Measurements from ENCODE around the gene DNM1.

DNM1 gene

GRCh38 chr9:128252317-128253139 lies 49.3 kb downstream of the DNM1 start:
- no peak for DNase-seq (ENCODE audit: low read depth)

GRCh38 chr9:128253140-128253990 lies 50.2 kb downstream of the DNM1 start:
- no peak for DNase-seq (ENCODE audit: low read depth)

GRCh38 chr9:128253991-128254346 lies 50.8 kb downstream of the DNM1 start:
- DNase-seq (ENCODE audit: low read depth) = no peak

GRCh38 chr9:128254362-128254761 lies 51.2 kb downstream of the DNM1 start:
- no peak for DNase-seq (ENCODE audit: low read depth)

GRCh38 chr9:128254855-128255759 lies 51.9 kb downstream of the DNM1 start:
- DNase-seq (ENCODE audit: low read depth) = peak; percentile 24

GRCh38 chr9:128257086-128257825 lies 54.1 kb downstream of the DNM1 start:
- DNase-seq (ENCODE audit: low read depth) = no peak

GRCh38 chr9:128257907-128258306 lies 54.7 kb downstream of the DNM1 start:
- DNase-seq (ENCODE audit: low read depth) = no peak

- no peak for DNase-seq (ENCODE audit: low read depth)
Measured at GRCh38 chr9:128258326-128258725, 55.1 kb downstream of the DNM1 start.

GRCh38 chr9:128259156-128259555 lies 56.0 kb downstream of the DNM1 start:
- DNase-seq (ENCODE audit: low read depth) = no peak

- DNase-seq (ENCODE audit: low read depth) = no peak
Measured at GRCh38 chr9:128260340-128260739, 57.2 kb downstream of the DNM1 start.

GRCh38 chr9:128262687-128263086 lies 59.5 kb downstream of the DNM1 start:
- DNase-seq (ENCODE audit: low read depth) = no peak

- no peak for DNase-seq (ENCODE audit: low read depth)
Measured at GRCh38 chr9:128265348-128265847, 62.2 kb downstream of the DNM1 start.

GRCh38 chr9:128266868-128267590 lies 63.9 kb downstream of the DNM1 start:
- no peak for DNase-seq (ENCODE audit: low read depth)

- DNase-seq (ENCODE audit: low read depth) = no peak
Measured at GRCh38 chr9:128271112-128271511, 67.9 kb downstream of the DNM1 start.

- no peak for DNase-seq (ENCODE audit: low read depth)
Measured at GRCh38 chr9:128271512-128271911, 68.3 kb downstream of the DNM1 start.

- DNase-seq (ENCODE audit: low read depth) = no peak
Measured at GRCh38 chr9:128274245-128274644, 71.1 kb downstream of the DNM1 start.

GRCh38 chr9:128275198-128276007 lies 72.2 kb downstream of the DNM1 start, which contains the start of gene GOLGA2:
GOLGA2 (minus strand) TSS chr9:128276007; CDS start chr9:128275976, 31 bp downstream.
- peak; percentile 22 for DNase-seq (ENCODE audit: low read depth)

GRCh38 chr9:128276008-128276573 lies 72.9 kb downstream of the DNM1 start, which contains the start of gene SWI5:
SWI5 (plus strand) TSS chr9:128276276.
- DNase-seq (ENCODE audit: low read depth) = peak; percentile 97
